GM18511 (cell line): ENCODE measurements around the gene TMOD1.

Source experiments
- ATAC-seq: cut with Tn5 transposase; IDR thresholded peaks from one replicate; pipeline ENCODE4 v1.9.1; 2021; ENCODE audit warnings: mild to moderate bottlenecking, moderate library complexity; ENCODE audit not compliant: unreplicated experiment

Gene TMOD1

GRCh38 chr9:97545486-97545885, 44.0 kb downstream of the TMOD1 start:
- no peak for ATAC-seq

- no peak for ATAC-seq
Observed at GRCh38 chr9:97547098-97547829, 45.8 kb downstream of the TMOD1 start.

DNA sequence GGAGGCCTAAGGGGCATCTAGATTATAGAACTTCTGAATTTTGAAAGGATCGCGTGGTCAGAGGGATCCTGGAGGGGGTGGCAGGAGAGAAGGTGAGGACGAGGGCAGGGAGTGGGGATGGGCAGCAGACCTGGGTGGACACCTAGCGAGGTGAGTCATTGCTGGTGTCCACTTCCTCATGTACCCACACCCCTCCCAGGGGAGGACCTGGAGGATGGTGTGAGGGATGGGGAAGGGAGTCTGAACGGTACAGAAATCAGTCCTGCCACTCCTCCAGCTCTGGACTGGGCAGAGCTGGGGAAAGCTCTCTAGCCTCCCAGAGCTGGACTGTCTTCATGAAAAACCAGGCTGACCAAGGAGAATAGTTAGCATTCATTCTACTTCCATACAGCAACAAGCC, 46.9 kb downstream of the TMOD1 start:
- ATAC-seq: no peak

GRCh38 chr9:97548819-97549540, 47.5 kb downstream of the TMOD1 start:
- no peak for ATAC-seq

- ATAC-seq: no peak
Observed at GRCh38 chr9:97550386-97550785, 48.9 kb downstream of the TMOD1 start.

DNA sequence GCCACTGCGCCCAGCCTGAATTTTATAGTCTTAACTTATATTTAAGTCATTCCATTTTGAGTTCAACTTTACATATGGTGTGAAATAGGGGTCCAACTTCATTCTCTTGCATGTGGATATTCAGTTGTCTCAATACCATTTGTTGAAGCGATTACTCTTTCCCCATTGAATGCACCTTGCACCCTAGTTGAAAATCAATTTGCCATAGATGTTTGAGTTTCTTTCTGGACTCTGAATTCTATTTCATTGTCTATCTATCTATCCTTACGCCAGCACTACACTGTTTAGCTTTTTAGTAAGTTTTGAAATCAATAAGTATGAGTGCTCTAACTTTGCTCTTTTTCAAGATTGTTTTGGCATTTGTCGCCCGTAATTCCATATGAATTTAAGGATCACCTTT, 49.8 kb downstream of the TMOD1 start:
- no peak for ATAC-seq

DNA sequence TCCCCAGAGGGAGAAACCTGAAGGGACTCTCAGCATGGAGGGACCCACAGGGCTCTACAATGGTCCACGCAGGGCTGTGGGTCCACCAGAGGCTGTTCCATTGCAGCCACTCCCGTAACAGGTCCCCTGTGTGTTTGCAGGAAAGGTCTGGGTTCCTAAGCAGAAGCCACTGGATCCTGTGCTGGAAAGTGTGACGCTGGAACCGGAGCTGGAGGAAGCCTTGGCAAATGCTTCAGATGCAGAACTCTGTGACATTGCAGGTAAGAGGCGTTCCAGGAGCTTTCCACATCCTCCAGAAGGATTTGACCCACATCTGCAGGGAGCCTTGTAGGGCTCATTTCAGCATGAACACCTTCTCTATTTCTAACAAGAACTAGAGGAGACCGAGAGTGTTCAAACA, 51.7 kb downstream of the TMOD1 start:
- ATAC-seq: no peak

- ATAC-seq: no peak
Observed at GRCh38 chr9:97553841-97554240, 52.4 kb downstream of the TMOD1 start.

GRCh38 chr9:97554566-97555075, 53.2 kb downstream of the TMOD1 start:
- no peak for ATAC-seq

DNA sequence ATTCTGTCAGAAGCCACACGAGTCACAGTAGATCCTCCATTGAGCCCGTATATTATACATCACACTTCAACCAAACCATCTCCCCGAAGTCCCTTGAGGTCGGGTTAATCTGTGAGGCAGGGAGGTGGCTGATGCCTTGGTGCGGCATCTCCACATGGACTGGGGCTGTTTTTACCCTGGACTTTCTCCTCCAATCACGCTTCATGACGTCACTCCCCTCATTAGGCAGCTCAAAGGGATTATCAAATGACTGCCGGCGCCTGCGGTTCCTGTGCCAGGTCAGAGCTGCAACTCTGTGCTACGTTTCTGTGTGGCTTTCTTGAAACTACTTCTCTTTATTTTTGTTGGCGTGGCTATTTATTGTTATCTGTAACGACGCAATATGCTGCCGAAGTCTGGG, 53.7 kb downstream of the TMOD1 start:
- no peak for ATAC-seq

- ATAC-seq: no peak
Observed at GRCh38 chr9:97556036-97556720, 54.7 kb downstream of the TMOD1 start.

- no peak for ATAC-seq
Observed at GRCh38 chr9:97556721-97557605, 55.5 kb downstream of the TMOD1 start.

- no peak for ATAC-seq
Observed at GRCh38 chr9:97557606-97558095, 56.2 kb downstream of the TMOD1 start.

- peak; percentile 62 for ATAC-seq
Observed at GRCh38 chr9:97558701-97559101, 57.2 kb downstream of the TMOD1 start.

- peak; percentile 85 for ATAC-seq
Observed at GRCh38 chr9:97559111-97559514, 57.6 kb downstream of the TMOD1 start.

GRCh38 chr9:97560154-97560553, 58.7 kb downstream of the TMOD1 start:
- ATAC-seq: no peak

DNA sequence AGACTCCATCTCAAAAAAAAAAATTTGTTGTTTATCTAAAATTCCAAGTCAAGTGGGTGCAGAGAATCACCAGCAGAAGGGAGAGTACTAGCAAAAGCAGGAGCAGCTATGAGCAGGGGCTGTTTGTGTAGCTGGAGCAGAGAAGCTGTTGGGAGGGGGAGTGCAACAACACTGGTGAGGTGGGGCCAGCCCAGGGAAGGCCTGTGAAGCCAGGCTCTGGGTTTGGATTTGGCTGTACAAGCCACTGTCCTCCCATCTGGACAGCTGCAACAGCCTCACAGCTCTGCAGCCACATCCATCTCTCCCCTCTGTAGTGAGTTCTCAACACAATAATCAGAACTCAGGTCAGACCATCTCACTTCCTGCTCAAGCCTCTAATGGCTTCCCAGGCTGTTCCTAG, 59.4 kb downstream of the TMOD1 start:
- ATAC-seq: no peak

GRCh38 chr9:97561501-97561900, 60.0 kb downstream of the TMOD1 start:
- no peak for ATAC-seq

GRCh38 chr9:97562542-97562941, 61.1 kb downstream of the TMOD1 start:
- no peak for ATAC-seq

GRCh38 chr9:97563458-97564135, 62.1 kb downstream of the TMOD1 start:
- no peak for ATAC-seq
